Hypothalamus (tissue), 51 donors: ENCODE data around the gene SNAP47.

Source experiments
- DNase-seq, 51 donors: peaks; one replicate each; lab custom pipeline; 2025; lab: John Stamatoyannopoulos, UW

SNAP47 gene

GRCh38 chr1:227748496-227749182 is 13.4 kb downstream of the SNAP47 start:
- no peak for DNase-seq

- DNase-seq = no peak
Measured at GRCh38 chr1:227749225-227749624, 14.0 kb downstream of the SNAP47 start.

- no peak for DNase-seq
Measured at GRCh38 chr1:227749916-227750710, 14.9 kb downstream of the SNAP47 start.

DNA sequence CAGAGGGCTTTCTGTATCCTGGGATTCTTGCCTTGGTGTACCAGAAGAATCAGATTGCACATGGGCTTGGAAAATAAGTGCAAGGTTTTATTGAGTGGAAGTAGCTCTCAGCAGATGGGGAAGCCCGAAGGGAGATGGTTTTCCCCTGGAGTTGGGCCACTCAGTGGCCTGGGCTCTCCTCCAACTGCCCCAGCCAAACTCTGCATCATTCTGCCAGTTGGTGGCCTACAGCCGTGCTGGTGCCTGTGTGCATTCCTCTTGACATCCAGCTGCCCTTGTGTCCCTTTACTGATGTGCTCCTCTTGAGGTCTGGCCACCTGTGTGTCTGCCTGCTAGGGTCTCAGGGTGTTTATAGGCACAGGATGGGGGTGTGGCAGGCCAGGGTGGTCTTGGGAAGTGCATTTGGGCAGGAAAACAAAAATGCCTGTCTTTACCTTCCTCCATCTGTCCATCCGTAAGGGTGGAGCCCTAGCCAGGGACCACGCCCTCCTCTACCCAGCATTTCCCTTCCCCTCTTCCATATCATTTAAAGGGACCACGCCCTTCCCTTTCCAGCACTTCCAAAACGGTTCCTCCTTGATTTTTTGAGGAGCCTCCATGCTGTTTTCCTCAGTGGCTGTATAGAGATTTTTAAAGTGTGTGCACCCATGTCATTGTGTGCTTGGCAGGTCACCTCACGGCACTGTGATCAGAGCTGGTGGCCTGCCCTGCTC is 18.9 kb downstream of the SNAP47 start:
- peak in 33 of 51 donors; percentile 8 to 71 (median 39) for DNase-seq

- DNase-seq = no peak
Measured at GRCh38 chr1:227754958-227755357, 19.7 kb downstream of the SNAP47 start.

DNA sequence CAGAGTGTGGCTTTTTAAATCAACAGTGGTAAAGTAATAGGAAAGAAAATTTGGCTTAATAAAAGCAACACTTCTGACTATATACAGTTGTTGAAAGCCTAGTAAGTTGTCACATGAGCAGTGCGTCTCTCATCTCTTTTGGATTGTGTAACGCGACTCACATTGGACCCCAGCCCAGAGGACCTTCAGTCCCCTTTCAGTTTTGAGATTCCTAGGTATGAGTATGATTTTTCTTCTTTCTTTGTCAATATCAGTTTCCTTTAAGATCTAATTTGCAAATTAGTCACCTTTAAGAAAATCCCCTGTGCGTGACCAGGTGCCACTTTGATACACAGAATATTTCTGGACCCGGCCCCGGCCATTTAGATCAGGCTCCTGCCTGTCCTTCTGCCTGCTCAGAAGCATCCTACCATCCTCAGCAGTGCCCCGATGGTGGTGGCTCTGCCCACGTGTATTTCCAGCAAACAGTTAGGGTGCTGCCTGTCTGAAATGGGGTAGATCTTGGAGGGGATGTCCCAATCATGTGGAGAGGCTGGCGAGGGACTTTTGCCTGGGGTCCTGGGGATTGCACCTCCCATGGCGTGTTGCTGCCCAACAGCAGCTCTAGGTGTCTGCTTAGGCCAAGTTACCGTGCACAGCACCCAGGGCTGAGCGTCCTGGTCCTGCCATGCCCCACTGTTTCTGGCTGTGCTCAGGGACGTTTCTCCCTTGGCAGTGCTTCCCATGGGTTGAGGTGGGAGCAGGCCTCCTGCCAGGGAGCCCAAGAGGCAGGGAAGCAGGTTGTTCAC is 21.1 kb downstream of the SNAP47 start:
- DNase-seq = no peak

DNA sequence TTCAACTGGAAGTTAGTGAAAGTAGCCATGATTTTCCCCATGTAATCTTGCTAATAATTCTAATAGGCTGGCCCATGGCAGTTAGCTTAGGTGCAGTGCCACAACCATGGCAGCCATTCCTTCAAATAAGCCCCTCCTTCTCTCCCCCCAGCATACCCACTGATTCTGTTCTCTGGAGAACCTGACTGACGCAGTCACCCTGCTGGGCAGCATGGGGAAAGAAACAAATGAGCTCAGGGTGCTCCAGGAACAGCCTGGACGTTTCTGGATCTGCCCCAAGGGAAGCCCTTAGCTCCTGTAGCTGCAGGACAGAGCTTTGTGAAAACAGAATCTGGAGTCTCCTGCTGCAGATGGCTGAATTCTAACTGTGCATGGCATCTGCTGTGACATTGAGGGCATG is 22.5 kb downstream of the SNAP47 start:
- no peak for DNase-seq

DNA sequence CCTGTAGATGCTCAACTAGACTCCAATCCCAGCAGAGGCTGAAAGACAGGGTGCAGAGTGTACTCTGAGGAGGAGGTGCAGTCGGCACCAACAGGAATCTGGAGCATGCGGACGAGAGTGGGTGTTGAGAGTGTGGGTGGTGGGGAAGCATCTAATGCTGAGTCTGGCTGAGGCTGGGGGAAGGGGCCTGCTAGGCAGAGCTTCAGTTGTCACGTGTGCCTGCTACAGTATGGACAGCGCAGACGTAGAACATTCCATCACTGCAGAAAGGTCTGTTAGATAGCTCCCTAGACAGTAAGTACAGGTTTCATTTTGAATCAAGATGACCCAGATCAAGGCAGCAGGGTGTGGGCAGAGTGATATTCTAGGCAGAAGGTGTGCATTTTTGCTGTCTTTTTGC is 23.1 kb downstream of the SNAP47 start:
- DNase-seq = peak in 3 of 51 donors; percentile 19 to 47 (median 45)

DNA sequence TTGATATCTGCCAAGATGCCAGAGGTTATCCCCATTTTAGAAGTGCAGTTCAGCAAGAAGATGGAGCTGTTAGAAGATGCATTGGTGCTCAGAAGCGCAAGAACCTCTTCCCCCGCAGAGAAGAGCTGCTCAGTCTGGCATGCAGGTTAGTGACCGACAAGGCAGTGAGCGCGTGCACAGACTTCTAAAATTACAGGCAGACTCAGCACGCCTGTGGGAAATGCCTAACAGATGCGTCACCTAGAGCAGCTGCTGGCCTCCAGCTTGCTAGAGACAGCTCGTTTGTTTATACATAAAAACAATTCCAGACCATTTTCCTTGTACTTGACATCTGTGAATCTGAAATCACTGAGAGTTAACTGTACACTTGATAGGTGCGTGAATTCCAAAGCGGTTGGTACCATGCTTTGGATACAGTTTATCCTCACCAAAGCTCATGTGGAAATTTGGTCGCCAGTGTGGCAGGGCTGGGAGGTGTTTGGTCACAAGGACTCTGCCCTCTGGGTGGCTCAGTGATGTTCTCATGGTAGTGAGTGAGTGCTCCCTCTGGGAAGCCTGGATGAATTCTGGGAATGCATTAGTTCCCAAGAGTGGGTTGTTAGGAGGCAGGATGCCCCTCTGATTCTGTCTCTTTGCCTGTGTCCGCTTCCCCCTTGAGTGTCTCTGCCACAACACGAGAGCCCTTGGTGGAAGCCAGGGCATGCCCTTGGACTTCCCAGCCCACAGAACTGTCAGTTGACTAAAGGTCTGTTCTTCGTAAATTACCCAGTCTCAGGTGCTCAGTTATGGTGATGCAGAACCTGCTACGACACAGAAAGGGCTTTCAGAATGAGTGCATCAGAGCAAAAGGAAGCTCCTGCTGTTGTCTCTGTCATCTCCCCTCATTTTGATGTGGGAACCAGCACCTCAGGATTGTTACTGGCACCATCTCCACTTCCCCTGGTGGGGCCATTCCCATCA is 24.4 kb downstream of the SNAP47 start:
- peak in 1 of 51 donors; percentile 42 for DNase-seq

GRCh38 chr1:227760377-227760776 is 25.1 kb downstream of the SNAP47 start:
- DNase-seq = no peak

GRCh38 chr1:227761621-227762230 is 26.5 kb downstream of the SNAP47 start:
- DNase-seq = no peak

DNA sequence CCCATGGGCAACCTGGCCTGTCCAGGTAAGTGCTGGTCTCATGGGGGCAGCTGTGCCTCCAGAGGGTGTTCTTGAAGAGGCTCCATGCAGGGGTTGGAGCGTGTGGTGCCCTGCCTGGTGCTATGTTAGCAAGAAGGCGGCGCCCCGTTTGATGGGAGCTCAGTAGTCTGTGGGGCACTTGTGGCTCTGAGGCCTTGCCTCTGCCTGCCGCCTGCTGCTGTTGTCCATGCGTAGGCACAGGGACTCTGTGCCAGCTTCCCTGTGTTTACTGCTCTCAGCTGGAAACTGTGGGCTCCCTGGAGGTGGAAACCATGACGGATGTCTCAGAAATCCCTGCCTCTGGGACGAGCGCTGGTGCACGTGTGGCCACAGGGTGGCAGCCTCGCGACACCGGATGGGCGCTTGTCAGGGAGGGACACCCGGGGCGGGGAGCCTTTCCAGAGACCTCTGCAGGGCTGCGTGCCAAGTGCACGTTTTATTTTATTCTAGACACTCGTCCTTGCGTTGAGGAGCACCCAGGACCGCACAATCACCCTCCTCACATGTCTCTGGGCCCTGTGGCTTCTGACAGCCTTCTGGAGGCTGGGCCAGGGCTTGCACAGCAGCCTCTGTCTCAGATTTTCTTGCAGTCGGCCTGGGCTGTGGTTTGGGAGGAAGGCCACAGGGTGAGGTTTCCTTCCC is 27.1 kb downstream of the SNAP47 start:
- peak in 48 of 51 donors; percentile 2 to 83 (median 60) for DNase-seq

GRCh38 chr1:227763246-227764018 is 28.2 kb downstream of the SNAP47 start:
- no peak for DNase-seq

GRCh38 chr1:227764019-227764391 is 28.8 kb downstream of the SNAP47 start:
- DNase-seq = no peak

DNA sequence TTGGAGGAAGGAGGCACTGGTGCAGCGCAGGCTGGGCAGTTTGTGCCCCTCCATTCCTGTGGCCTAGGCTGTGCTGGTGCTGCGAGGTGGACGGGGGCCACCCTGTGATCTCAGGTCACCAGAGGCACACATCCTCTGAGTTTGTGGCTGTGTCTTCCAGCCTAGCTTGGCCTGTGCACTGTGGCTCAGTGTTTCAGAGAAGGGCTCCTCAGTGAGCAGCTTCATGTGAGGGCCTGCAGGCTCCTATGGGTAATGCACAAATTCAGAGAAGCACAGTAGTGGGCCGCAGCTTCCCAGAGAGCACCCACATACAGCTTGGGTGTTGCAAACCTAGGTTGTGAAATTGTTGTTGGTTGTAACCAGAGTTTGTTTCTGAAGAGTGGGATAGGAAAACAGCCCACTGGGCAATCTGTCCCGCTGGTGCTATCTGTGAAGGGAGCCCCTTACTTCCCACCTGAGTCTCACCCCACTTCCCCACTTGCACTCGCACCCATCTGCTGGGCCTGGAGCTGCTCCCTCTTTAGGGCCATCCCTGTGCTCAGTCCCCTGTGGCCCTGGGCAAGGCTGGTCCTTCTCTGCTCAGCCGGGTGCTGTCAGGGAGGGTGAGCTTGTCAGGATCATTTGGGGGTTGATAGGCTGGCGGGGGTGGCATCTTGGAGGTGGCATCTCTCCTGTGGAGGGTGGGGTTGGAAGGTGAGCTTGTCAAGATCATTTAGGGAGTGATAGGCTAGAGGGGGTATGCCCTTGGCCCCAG is 30.2 kb downstream of the SNAP47 start:
- no peak for DNase-seq

GRCh38 chr1:227766015-227766634 is 30.9 kb downstream of the SNAP47 start:
- DNase-seq = no peak
